ENCODE data around the gene TMCC3.
A peak's percentile ranks its signal among the peaks of the same experiment; 100 is the strongest.

The TMCC3 gene

GRCh38 chr12:94618995-94619695 lies 31.2 kb downstream of the TMCC3 start:
- H3K4me1 ChIP-seq (ENCODE audit: control insufficient read depth, insufficient read depth, low read length) = peaks cover 48% of the 10 kb centered on the region
- no peaks in the 10 kb centered on the region for H3K36me3 ChIP-seq (ENCODE audit: control insufficient read depth in 2 of 2, insufficient read depth in 1 of 2, low read length in 2 of 2)
- H3K9me3 ChIP-seq (ENCODE audit: control insufficient read depth, insufficient read depth, low read depth, low read length) = no peaks in the 10 kb centered on the region
- H3K4me3 ChIP-seq (ENCODE audit: low read depth, low read length) = no peak overlapping the region
- no peak overlapping the region for H3K27ac ChIP-seq (ENCODE audit: extremely low read depth, low read depth, low read length)
- TF ChIP-seq ZNF416 (tag by site-specific recombination; IDR thresholded peaks at IDR 0.05) (no peak), ZNF658 (tag by site-specific recombination; IDR thresholded peaks at IDR 0.05) (no peak), ZBTB8A (tag by site-specific recombination; IDR thresholded peaks at IDR 0.05) (no peak), ZNF660 (tag by site-specific recombination; IDR thresholded peaks at IDR 0.05) (0 out of 2 replicates have a peak, but pooled peaks have one; percentile 37), ZNF701 (tag by site-specific recombination; IDR thresholded peaks at IDR 0.05) (no peak), ZNF629 (tag by site-specific recombination; IDR thresholded peaks at IDR 0.05) (peak; percentile 78), ZNF394 (tag by site-specific recombination; IDR thresholded peaks at IDR 0.05; ENCODE audit: borderline replicate concordance) (peak; percentile 54; the same call in 1 of the 2 replicates), OSR2 (tag by site-specific recombination; IDR thresholded peaks at IDR 0.05) (peak; percentile 83), ZNF555 (tag by site-specific recombination; conservative IDR thresholded peaks at IDR 0.05) (no peak), ZBTB17 (tag by site-specific recombination; IDR thresholded peaks at IDR 0.05) (peak; percentile 30; the same call in 1 of the 2 replicates), FEZF1 (tag by site-specific recombination; IDR thresholded peaks at IDR 0.05) (peak; percentile 68), WT1 (tag by site-specific recombination; IDR thresholded peaks at IDR 0.05) (no peak), ZNF639 (tag by site-specific recombination; IDR thresholded peaks at IDR 0.05) (peak; percentile 57; the same call in 1 of the 2 replicates), ZNF600 (tag by site-specific recombination; IDR thresholded peaks at IDR 0.05) (peak; percentile 68), SP7 (tag by site-specific recombination; IDR thresholded peaks at IDR 0.05) (peak; percentile 75), IKZF3 (tag by site-specific recombination; IDR thresholded peaks at IDR 0.05) (no peak), ZNF184 (tag by site-specific recombination; IDR thresholded peaks at IDR 0.05) (peak; percentile 77; the same call in 1 of the 2 replicates)
- TF ChIP-seq, protein P1, sequence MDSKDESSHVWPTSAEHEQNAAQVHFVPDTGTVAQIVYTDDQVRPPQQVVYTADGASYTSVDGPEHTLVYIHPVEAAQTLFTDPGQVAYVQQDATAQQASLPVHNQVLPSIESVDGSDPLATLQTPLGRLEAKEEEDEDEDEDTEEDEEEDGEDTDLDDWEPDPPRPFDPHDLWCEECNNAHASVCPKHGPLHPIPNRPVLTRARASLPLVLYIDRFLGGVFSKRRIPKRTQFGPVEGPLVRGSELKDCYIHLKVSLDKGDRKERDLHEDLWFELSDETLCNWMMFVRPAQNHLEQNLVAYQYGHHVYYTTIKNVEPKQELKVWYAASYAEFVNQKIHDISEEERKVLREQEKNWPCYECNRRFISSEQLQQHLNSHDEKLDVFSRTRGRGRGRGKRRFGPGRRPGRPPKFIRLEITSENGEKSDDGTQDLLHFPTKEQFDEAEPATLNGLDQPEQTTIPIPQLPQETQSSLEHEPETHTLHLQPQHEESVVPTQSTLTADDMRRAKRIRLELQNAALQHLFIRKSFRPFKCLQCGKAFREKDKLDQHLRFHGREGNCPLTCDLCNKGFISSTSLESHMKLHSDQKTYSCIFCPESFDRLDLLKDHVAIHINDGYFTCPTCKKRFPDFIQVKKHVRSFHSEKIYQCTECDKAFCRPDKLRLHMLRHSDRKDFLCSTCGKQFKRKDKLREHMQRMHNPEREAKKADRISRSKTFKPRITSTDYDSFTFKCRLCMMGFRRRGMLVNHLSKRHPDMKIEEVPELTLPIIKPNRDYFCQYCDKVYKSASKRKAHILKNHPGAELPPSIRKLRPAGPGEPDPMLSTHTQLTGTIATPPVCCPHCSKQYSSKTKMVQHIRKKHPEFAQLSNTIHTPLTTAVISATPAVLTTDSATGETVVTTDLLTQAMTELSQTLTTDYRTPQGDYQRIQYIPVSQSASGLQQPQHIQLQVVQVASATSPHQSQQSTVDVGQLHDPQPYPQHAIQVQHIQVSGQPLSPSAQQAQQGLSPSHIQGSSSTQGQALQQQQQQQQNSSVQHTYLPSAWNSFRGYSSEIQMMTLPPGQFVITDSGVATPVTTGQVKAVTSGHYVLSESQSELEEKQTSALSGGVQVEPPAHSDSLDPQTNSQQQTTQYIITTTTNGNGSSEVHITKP (tag by site-specific recombination; IDR thresholded peaks at IDR 0.05) = peak; percentile 34; the same call in 1 of the 2 replicates
- TF ChIP-seq, protein P2, sequence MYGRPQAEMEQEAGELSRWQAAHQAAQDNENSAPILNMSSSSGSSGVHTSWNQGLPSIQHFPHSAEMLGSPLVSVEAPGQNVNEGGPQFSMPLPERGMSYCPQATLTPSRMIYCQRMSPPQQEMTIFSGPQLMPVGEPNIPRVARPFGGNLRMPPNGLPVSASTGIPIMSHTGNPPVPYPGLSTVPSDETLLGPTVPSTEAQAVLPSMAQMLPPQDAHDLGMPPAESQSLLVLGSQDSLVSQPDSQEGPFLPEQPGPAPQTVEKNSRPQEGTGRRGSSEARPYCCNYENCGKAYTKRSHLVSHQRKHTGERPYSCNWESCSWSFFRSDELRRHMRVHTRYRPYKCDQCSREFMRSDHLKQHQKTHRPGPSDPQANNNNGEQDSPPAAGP (tag by site-specific recombination; IDR thresholded peaks at IDR 0.05) = 0 out of 2 replicates have a peak, but pooled peaks have one; percentile 42
- TF ChIP-seq, protein P3, sequence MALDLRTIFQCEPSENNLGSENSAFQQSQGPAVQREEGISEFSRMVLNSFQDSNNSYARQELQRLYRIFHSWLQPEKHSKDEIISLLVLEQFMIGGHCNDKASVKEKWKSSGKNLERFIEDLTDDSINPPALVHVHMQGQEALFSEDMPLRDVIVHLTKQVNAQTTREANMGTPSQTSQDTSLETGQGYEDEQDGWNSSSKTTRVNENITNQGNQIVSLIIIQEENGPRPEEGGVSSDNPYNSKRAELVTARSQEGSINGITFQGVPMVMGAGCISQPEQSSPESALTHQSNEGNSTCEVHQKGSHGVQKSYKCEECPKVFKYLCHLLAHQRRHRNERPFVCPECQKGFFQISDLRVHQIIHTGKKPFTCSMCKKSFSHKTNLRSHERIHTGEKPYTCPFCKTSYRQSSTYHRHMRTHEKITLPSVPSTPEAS (tag by site-specific recombination; IDR thresholded peaks at IDR 0.05) = peak; percentile 70
- ChIA-PET CTCF (interaction anchor here (0.7 kb wide), 1 partner anchor 1763 kb away, joined by 3 read pairs; no protein-coding TSS in a partner anchor), POLR2A (no interaction called here)
